HEK293 (cell line): ENCODE measurements around the gene NANS.

Experiments
- GLI2 ChIP-seq: fragments of 450-650 bp; formaldehyde crosslinking; IDR thresholded peaks from 2 replicates; pipeline ENCODE4; 2017; ENCODE audit warnings: missing biosample characterization, missing genetic modification characterization, low read depth, borderline replicate concordance
- GLIS1 ChIP-seq: fragments of 450-650 bp; formaldehyde crosslinking; IDR thresholded peaks from 2 replicates; pipeline ENCODE4 v1.5.1; 2016; ENCODE audit warnings: missing biosample characterization, missing genetic modification characterization
- GLIS2 ChIP-seq: fragments of 450-650 bp; formaldehyde crosslinking; IDR thresholded peaks from 2 replicates; pipeline ENCODE4 v1.5.1; 2016; ENCODE audit warnings: missing biosample characterization, missing genetic modification characterization
- KLF1 ChIP-seq: fragments of 450-650 bp; formaldehyde crosslinking; IDR thresholded peaks from 2 replicates; pipeline ENCODE4 v1.5.1; 2016; ENCODE audit warnings: missing biosample characterization, missing genetic modification characterization
- KLF10 ChIP-seq: fragments of 450-650 bp; IDR thresholded peaks from 2 replicates; pipeline ENCODE4 v1.5.1; 2018; ENCODE audit warnings: missing biosample characterization, mild to moderate bottlenecking, missing genetic modification characterization
- RBAK ChIP-seq: fragments of 450-650 bp; formaldehyde crosslinking; IDR thresholded peaks from 2 replicates; pipeline ENCODE4 v1.5.1; 2016; ENCODE audit warnings: missing biosample characterization, missing genetic modification characterization
- REST ChIP-seq: fragments of 450-650 bp; formaldehyde crosslinking; IDR thresholded peaks from 2 replicates; pipeline ENCODE4 v1.5.1; 2016; ENCODE audit warnings: missing biosample characterization, missing genetic modification characterization
- SP3 ChIP-seq: fragments of 450-650 bp; formaldehyde crosslinking; IDR thresholded peaks from 2 replicates; pipeline ENCODE4 v1.5.1; 2016; ENCODE audit warnings: missing biosample characterization, missing genetic modification characterization
- ZBTB48 ChIP-seq: fragments of 450-650 bp; formaldehyde crosslinking; IDR thresholded peaks from 2 replicates; pipeline ENCODE4 v1.5.1; 2016; ENCODE audit warnings: missing biosample characterization, missing genetic modification characterization
- ZFP3 ChIP-seq: fragments of 450-650 bp; formaldehyde crosslinking; IDR thresholded peaks from 2 replicates; pipeline ENCODE4 v1.5.1; 2016; ENCODE audit warnings: low read depth, missing biosample characterization, missing genetic modification characterization
- ZNF155 ChIP-seq: fragments of 450-650 bp; formaldehyde crosslinking; IDR thresholded peaks from 2 replicates; pipeline ENCODE4 v1.5.1; 2016; ENCODE audit warnings: missing biosample characterization, missing genetic modification characterization
- ZNF157 ChIP-seq: fragments of 450-650 bp; formaldehyde crosslinking; IDR thresholded peaks from 2 replicates; pipeline ENCODE4 v1.5.1; 2016; ENCODE audit warnings: missing biosample characterization, missing genetic modification characterization
- ZNF169 ChIP-seq: fragments of 450-650 bp; formaldehyde crosslinking; IDR thresholded peaks from 2 replicates; pipeline ENCODE4 v1.5.1; 2016; ENCODE audit warnings: missing biosample characterization, missing genetic modification characterization
- ZNF184 ChIP-seq: fragments of 450-650 bp; IDR thresholded peaks from 2 replicates; pipeline ENCODE4 v1.5.1; 2018; ENCODE audit warnings: missing biosample characterization, mild to moderate bottlenecking, missing genetic modification characterization
- ZNF19 ChIP-seq: fragments of 450-650 bp; formaldehyde crosslinking; IDR thresholded peaks from 2 replicates; pipeline ENCODE4; 2016; ENCODE audit warnings: missing biosample characterization, missing genetic modification characterization, low read depth
- ZNF223 ChIP-seq: fragments of 450-650 bp; formaldehyde crosslinking; IDR thresholded peaks from 2 replicates; pipeline ENCODE4 v1.5.1; 2016; ENCODE audit warnings: missing biosample characterization, missing genetic modification characterization
- ZNF324 ChIP-seq: fragments of 450-650 bp; formaldehyde crosslinking; IDR thresholded peaks from 2 replicates; pipeline ENCODE4 v1.5.1; 2016; ENCODE audit warnings: missing biosample characterization, missing genetic modification characterization
- ZNF335 ChIP-seq: fragments of 450-650 bp; formaldehyde crosslinking; conservative IDR thresholded peaks from 2 replicates; pipeline ENCODE4 v1.5.1; 2016; ENCODE audit warnings: missing biosample characterization, missing genetic modification characterization
- ZNF426 ChIP-seq: fragments of 450-650 bp; formaldehyde crosslinking; IDR thresholded peaks from 2 replicates; pipeline ENCODE4 v1.5.1; 2017; ENCODE audit warnings: missing biosample characterization, missing genetic modification characterization, mild to moderate bottlenecking, inconsistent platforms, moderate library complexity
- ZNF449 ChIP-seq: fragments of 450-650 bp; formaldehyde crosslinking; IDR thresholded peaks from 2 replicates; pipeline ENCODE4 v1.5.1; 2017; ENCODE audit warnings: missing biosample characterization, mild to moderate bottlenecking, missing genetic modification characterization, moderate library complexity
- ZNF510 ChIP-seq: fragments of 450-650 bp; formaldehyde crosslinking; IDR thresholded peaks from 2 replicates; pipeline ENCODE4 v1.5.1; 2018; ENCODE audit warnings: mild to moderate bottlenecking, missing genetic modification characterization, missing biosample characterization; ENCODE audit not compliant: insufficient replicate concordance
- ZNF549 ChIP-seq: fragments of 450-650 bp; IDR thresholded peaks from 2 replicates; pipeline ENCODE4 v1.5.1; 2018; ENCODE audit warnings: missing biosample characterization, missing genetic modification characterization, mild to moderate bottlenecking, inconsistent platforms, moderate library complexity
- ZNF560 ChIP-seq: fragments of 450-650 bp; formaldehyde crosslinking; IDR thresholded peaks from 2 replicates; pipeline ENCODE4 v1.5.1; 2017; ENCODE audit warnings: missing biosample characterization, missing genetic modification characterization, borderline replicate concordance
- ZNF600 ChIP-seq: fragments of 450-650 bp; formaldehyde crosslinking; IDR thresholded peaks from 2 replicates; pipeline ENCODE4 v1.5.1; 2016; ENCODE audit warnings: missing biosample characterization, missing genetic modification characterization
- ZNF624 ChIP-seq: fragments of 450-650 bp; formaldehyde crosslinking; IDR thresholded peaks from 2 replicates; pipeline ENCODE4 v1.5.1; 2017; ENCODE audit warnings: missing biosample characterization, missing genetic modification characterization
- ZNF629 ChIP-seq: fragments of 450-650 bp; formaldehyde crosslinking; IDR thresholded peaks from 2 replicates; pipeline ENCODE4 v1.5.1; 2017; ENCODE audit warnings: missing biosample characterization, missing genetic modification characterization
- ZNF792 ChIP-seq: fragments of 450-650 bp; formaldehyde crosslinking; IDR thresholded peaks from 2 replicates; pipeline ENCODE4 v1.5.1; 2016; ENCODE audit warnings: missing biosample characterization, missing genetic modification characterization
- ZSCAN4 ChIP-seq: fragments of 450-650 bp; formaldehyde crosslinking; IDR thresholded peaks from 2 replicates; pipeline ENCODE4 v1.5.1; 2017; ENCODE audit warnings: missing biosample characterization, missing genetic modification characterization
- ZXDB ChIP-seq: fragments of 450-650 bp; formaldehyde crosslinking; IDR thresholded peaks from 2 replicates; pipeline ENCODE4 v1.5.1; 2016; ENCODE audit warnings: missing biosample characterization, missing genetic modification characterization
- TF ChIP-seq, protein P1 (sequence below): fragments of 450-650 bp; formaldehyde crosslinking; IDR thresholded peaks from 2 replicates; pipeline ENCODE4 v1.5.1; 2016; ENCODE audit warnings: missing biosample characterization, missing genetic modification characterization
- TF ChIP-seq, protein P2 (sequence below): fragments of 450-650 bp; formaldehyde crosslinking; IDR thresholded peaks from 2 replicates; pipeline ENCODE4 v1.5.1; 2016; ENCODE audit warnings: missing biosample characterization, missing genetic modification characterization

NANS gene

DNA sequence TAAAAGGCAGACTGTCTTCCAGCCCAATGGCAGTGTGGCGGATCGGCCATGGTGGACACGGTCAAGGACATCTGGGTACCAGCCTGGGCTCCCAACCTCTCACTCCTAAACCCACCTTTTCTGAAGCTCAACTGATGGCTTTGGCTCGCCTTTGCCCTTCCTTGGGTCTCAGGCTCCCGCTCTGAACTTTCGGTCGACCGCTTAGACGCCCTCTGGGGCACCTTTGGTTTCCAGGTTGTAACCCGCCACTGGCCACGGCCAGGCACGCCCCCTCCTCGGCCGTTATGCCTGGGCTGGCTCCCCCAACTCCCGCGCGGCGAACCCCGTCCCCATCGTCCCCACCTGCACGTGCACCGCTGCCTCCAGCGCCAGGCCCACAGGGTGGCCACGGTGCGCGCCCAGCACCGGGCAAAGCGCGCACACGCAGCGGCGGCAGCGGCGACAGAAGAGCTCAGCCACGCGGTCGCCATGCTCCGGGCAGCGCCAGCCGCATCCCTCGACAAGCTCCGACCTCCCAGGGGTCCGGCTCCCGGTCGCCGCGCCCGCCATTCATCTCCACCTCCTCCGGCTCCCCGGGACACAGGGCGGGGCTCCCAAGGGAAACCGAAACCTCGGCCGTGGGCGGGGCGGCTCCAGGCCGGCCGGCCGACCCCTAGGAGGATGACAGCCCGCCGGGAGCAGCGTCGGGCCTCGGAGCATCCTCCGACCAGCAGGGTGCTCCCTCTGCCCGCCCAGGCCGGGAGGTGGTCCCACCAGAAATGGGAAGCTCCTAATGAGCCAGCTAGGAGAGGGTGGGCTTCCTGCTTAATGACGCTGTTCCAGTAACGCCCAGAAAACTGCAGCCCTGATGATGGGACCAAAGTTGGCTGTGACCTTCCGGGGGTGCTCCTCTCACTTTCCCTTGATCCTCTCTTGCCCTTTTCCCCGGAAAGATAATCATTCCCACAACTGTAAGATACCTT is 62.4 kb downstream of the NANS start, which contains the start of gene TRIM14 (continued):
- TF ChIP-seq ZFP3 (tag by site-specific recombination): no peak
- TF ChIP-seq GLIS1 (tag by site-specific recombination): peak; percentile 78
- no peak for TF ChIP-seq ZXDB
- TF ChIP-seq, protein P1, sequence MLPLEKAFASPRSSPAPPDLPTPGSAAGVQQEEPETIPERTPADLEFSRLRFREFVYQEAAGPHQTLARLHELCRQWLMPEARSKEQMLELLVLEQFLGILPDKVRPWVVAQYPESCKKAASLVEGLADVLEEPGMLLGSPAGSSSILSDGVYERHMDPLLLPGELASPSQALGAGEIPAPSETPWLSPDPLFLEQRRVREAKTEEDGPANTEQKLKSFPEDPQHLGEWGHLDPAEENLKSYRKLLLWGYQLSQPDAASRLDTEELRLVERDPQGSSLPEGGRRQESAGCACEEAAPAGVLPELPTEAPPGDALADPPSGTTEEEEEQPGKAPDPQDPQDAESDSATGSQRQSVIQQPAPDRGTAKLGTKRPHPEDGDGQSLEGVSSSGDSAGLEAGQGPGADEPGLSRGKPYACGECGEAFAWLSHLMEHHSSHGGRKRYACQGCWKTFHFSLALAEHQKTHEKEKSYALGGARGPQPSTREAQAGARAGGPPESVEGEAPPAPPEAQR (tag by site-specific recombination): no peak
- no peak for TF ChIP-seq ZNF629 (tag by site-specific recombination)
- TF ChIP-seq ZNF600 (tag by site-specific recombination): peak; percentile 65
- no peak for TF ChIP-seq ZNF157 (tag by site-specific recombination)
- TF ChIP-seq ZNF549 (tag by site-specific recombination): peak; percentile 56
- TF ChIP-seq ZNF19 (tag by site-specific recombination): no peak
- peak; percentile 88 for TF ChIP-seq GLIS2
- no peak for TF ChIP-seq REST (tag by site-specific recombination)
- no peak for TF ChIP-seq ZNF169 (tag by site-specific recombination)
- no peak for TF ChIP-seq ZNF184 (tag by site-specific recombination)
- TF ChIP-seq ZNF792 (tag by site-specific recombination): no peak
- no peak for TF ChIP-seq RBAK
- peak; percentile 65 for TF ChIP-seq ZNF335 (tag by site-specific recombination)
- no peak for TF ChIP-seq ZNF624 (tag by site-specific recombination)
- TF ChIP-seq ZNF449: no peak
- TF ChIP-seq, protein P2, sequence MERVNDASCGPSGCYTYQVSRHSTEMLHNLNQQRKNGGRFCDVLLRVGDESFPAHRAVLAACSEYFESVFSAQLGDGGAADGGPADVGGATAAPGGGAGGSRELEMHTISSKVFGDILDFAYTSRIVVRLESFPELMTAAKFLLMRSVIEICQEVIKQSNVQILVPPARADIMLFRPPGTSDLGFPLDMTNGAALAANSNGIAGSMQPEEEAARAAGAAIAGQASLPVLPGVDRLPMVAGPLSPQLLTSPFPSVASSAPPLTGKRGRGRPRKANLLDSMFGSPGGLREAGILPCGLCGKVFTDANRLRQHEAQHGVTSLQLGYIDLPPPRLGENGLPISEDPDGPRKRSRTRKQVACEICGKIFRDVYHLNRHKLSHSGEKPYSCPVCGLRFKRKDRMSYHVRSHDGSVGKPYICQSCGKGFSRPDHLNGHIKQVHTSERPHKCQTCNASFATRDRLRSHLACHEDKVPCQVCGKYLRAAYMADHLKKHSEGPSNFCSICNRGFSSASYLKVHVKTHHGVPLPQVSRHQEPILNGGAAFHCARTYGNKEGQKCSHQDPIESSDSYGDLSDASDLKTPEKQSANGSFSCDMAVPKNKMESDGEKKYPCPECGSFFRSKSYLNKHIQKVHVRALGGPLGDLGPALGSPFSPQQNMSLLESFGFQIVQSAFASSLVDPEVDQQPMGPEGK (tag by site-specific recombination): peak; percentile 70; the same call in 1 of the 2 replicates
- TF ChIP-seq KLF1 (tag by site-specific recombination): peak; percentile 72
- TF ChIP-seq ZSCAN4: no peak
- no peak for TF ChIP-seq ZNF510 (tag by site-specific recombination)
- no peak for TF ChIP-seq KLF10
- TF ChIP-seq SP3 (tag by site-specific recombination): peak; percentile 86
- TF ChIP-seq ZBTB48 (tag by site-specific recombination): peak; percentile 80; the same call in 1 of the 2 replicates
- no peak for TF ChIP-seq ZNF324
- TF ChIP-seq GLI2 (tag by site-specific recombination): no peak
- TF ChIP-seq ZNF426 (tag by site-specific recombination): no peak
- TF ChIP-seq ZNF155 (tag by site-specific recombination): no peak
- no peak for TF ChIP-seq ZNF560 (tag by site-specific recombination)
- no peak for TF ChIP-seq ZNF223 (tag by site-specific recombination)
